HepG2 (cell line): ENCODE data around the gene UTS2R. TPM values are rescaled to one million over a fixed set of nuclear protein-coding genes. Genes with fewer than 3 reads are reported as not detected.

Source experiments
- ATAC-seq: fragments of 200-7000 bp; cut with Tn5 transposase; 3 replicates; pipeline ENCODE4 v1.9.1; 2020; ENCODE audit warnings: mild to moderate bottlenecking, moderate library complexity
- BruUV-seq: library from RNA; stranded (reverse); fragments of 400-500 nt; replicated peaks from 2 replicates; lab custom pipeline; 2021; lab: Mats Ljungman, UMichigan
- CTCF ChIA-PET: fragments of 300-600 bp; formaldehyde crosslinking; extraction: SDS; loops from one replicate; lab custom pipeline; 2021; ENCODE audit warnings: low total read pairs, inconsistent platforms, low intra/inter-chr PET ratio; lab: Yijun Ruan, JAX
- POLR2A ChIA-PET: fragments of 350-600 bp; sonication (Branson Sonifier 250); formaldehyde crosslinking; loops from one replicate; lab custom pipeline; 2020; ENCODE audit warnings: antibody characterized with exemption, inconsistent platforms; lab: Yijun Ruan, JAX
- DNase-seq: peaks from one replicate; pipeline ENCODE4 v3.0.0-alpha.2; 2015; ENCODE audit warnings: low spot score
- FAIRE-seq: peaks from 3 replicates; lab custom pipeline; 2011; peaks lifted over from hg19 to GRCh38; lab: Jason Lieb, UNC
- H2AFZ ChIP-seq: one replicate; pipeline ENCODE4 v1.6.1; 2011; ENCODE audit warnings: low read length, inconsistent platforms
- H3K27ac ChIP-seq: fragments of 300-600 bp; 3 replicates; pipeline ENCODE4 v1.8.0; 2011; ENCODE audit warnings: mixed run types, mild to moderate bottlenecking, mixed read lengths, low read length, inconsistent platforms; ENCODE audit not compliant: insufficient read depth; ENCODE audit errors: extremely low read length
- H3K27me3 ChIP-seq, 2 experiments: fragments of 200-600 bp in 1 of 2; 2 replicates in 1 of 2; 3 replicates in 1 of 2; pipeline versions ENCODE4 v1.6.0 to v1.8.0; 2011; ENCODE audit warnings: low read length in 2 of 2, mild to moderate bottlenecking in 2 of 2, moderate library complexity in 2 of 2, inconsistent platforms in 1 of 2; ENCODE audit not compliant: insufficient read depth in 2 of 2, control insufficient read depth in 1 of 2
- H3K36me3 ChIP-seq, 2 experiments: fragments of 200-600 bp in 1 of 2; replicated peaks in 1 of 2; 2 replicates in 1 of 2; 3 replicates in 1 of 2; pipeline versions ENCODE4 v1.5.1 to v1.8.0; 2011; ENCODE audit warnings: low read length in 2 of 2, inconsistent platforms in 1 of 2; ENCODE audit not compliant: insufficient read depth in 2 of 2, control insufficient read depth in 1 of 2
- H3K4me1 ChIP-seq: 2 replicates; pipeline ENCODE4 v1.5.1; 2012; ENCODE audit warnings: low read length, inconsistent platforms; ENCODE audit not compliant: insufficient read depth
- H3K4me2 ChIP-seq: 2 replicates; pipeline ENCODE4 v1.6.0; 2011; ENCODE audit warnings: low read depth, low read length, inconsistent platforms
- H3K4me3 ChIP-seq, 3 experiments: fragments of 200-600 bp in 1 of 3; sonication (generic), shearing (Covaris generic) in 1 of 3; replicated peaks in 1 of 3; 2 replicates each; pipeline ENCODE4 v1.5.1; 2011 to 2016; ENCODE audit warnings: low read length in 3 of 3, inconsistent platforms in 2 of 3, low read depth in 2 of 3, mild to moderate bottlenecking in 2 of 3, control low read depth in 1 of 3, mixed read lengths in 1 of 3; ENCODE audit not compliant: insufficient read depth in 1 of 3
- H3K79me2 ChIP-seq: one replicate; pipeline ENCODE4 v1.6.1; 2011; ENCODE audit warnings: low read length, inconsistent platforms; ENCODE audit not compliant: insufficient read depth
- H3K9ac ChIP-seq: 2 replicates; pipeline ENCODE4 v1.6.0; 2011; ENCODE audit warnings: mild to moderate bottlenecking, low read depth, low read length, inconsistent platforms; ENCODE audit not compliant: insufficient read depth
- H3K9me3 ChIP-seq: 2 replicates; pipeline ENCODE4 v1.5.1; 2012; ENCODE audit warnings: mild to moderate bottlenecking, low read length
- H4K20me1 ChIP-seq: 2 replicates; pipeline ENCODE4 v1.6.0; 2011; ENCODE audit warnings: inconsistent platforms, mild to moderate bottlenecking, low read length, moderate library complexity; ENCODE audit not compliant: insufficient read depth
- CBX2 ChIP-seq, 2 experiments: fragments of 200-600 bp in 1 of 2; sonication (generic); formaldehyde crosslinking in 1 of 2; IDR thresholded peaks; 2 replicates each; pipeline versions ENCODE4 v1.7.0 to v1.8.1; 2018 to 2022; ENCODE audit warnings: low read depth in 2 of 2, low read length in 1 of 2, mild to moderate bottlenecking in 1 of 2, missing genetic modification reagents in 1 of 2
- EZH2 ChIP-seq: conservative IDR thresholded peaks from 2 replicates; pipeline ENCODE4 v1.6.1; 2012; ENCODE audit warnings: mild to moderate bottlenecking, low read depth, low read length, moderate library complexity
- MTA1 ChIP-seq: sonication (generic); formaldehyde crosslinking; IDR thresholded peaks from 2 replicates; pipeline ENCODE4 v1.4.0; 2020; ENCODE audit warnings: missing genetic modification reagents, mild to moderate bottlenecking, borderline replicate concordance
- MTF1 ChIP-seq: sonication (generic); formaldehyde crosslinking; IDR thresholded peaks from 2 replicates; pipeline ENCODE4 v1.5.0; 2020; ENCODE audit warnings: missing genetic modification reagents
- ONECUT2 ChIP-seq: sonication (generic); formaldehyde crosslinking; IDR thresholded peaks from 2 replicates; pipeline ENCODE4 v1.4.0; 2020; ENCODE audit warnings: missing genetic modification reagents
- SMYD3 ChIP-seq: sonication (generic); formaldehyde crosslinking; IDR thresholded peaks from 2 replicates; pipeline ENCODE4 v1.8.1; 2023; ENCODE audit warnings: mild to moderate bottlenecking, missing genetic modification reagents
- SP1 ChIP-seq, 2 experiments: fragments of 450-650 bp in 1 of 2; sonication (generic) in 1 of 2; formaldehyde crosslinking in 1 of 2; IDR thresholded peaks; 2 replicates each; pipeline versions ENCODE4 v1.4.0 to v1.6.1; 2016 to 2020; ENCODE audit warnings: missing genetic modification reagents in 1 of 2
- TCF12 ChIP-seq, 2 experiments: fragments of 450-650 bp in 1 of 2; sonication (generic) in 1 of 2; formaldehyde crosslinking in 1 of 2; IDR thresholded peaks; 2 replicates each; pipeline versions ENCODE4 v1.6.1 to v1.8.0; 2017 to 2022; ENCODE audit warnings: antibody characterized with exemption in 1 of 2, mild to moderate bottlenecking in 1 of 2, missing genetic modification reagents in 1 of 2, moderate library complexity in 1 of 2
- TCF7L2 ChIP-seq: IDR thresholded peaks from 2 replicates; pipeline ENCODE4 v1.6.1; 2011; ENCODE audit warnings: mild to moderate bottlenecking, low read depth, low read length, moderate library complexity
- ZNF253 ChIP-seq: sonication (generic); formaldehyde crosslinking; IDR thresholded peaks from 2 replicates; pipeline ENCODE4 v1.8.0; 2022; ENCODE audit warnings: mild to moderate bottlenecking, missing genetic modification reagents, borderline replicate concordance
- ZNF333 ChIP-seq: sonication (generic); formaldehyde crosslinking; IDR thresholded peaks from 2 replicates; pipeline ENCODE4 v1.4.0; 2020; ENCODE audit warnings: mild to moderate bottlenecking, missing genetic modification reagents, borderline replicate concordance
- ZNF547 ChIP-seq: sonication (generic); formaldehyde crosslinking; IDR thresholded peaks from 2 replicates; pipeline ENCODE4 v1.5.1; 2020; ENCODE audit warnings: mild to moderate bottlenecking, missing genetic modification reagents
- ZNF556 ChIP-seq: sonication (generic); formaldehyde crosslinking; IDR thresholded peaks from 2 replicates; pipeline ENCODE4 v1.4.0; 2020; ENCODE audit warnings: mild to moderate bottlenecking, missing genetic modification reagents, borderline replicate concordance
- ZNF678 ChIP-seq: sonication (generic); formaldehyde crosslinking; IDR thresholded peaks from 2 replicates; pipeline ENCODE4 v1.4.0; 2020; ENCODE audit warnings: mild to moderate bottlenecking, missing genetic modification reagents
- ZNF709 ChIP-seq: sonication (generic); formaldehyde crosslinking; IDR thresholded peaks from 2 replicates; pipeline ENCODE4 v1.5.0; 2020; ENCODE audit warnings: mild to moderate bottlenecking, missing genetic modification reagents
- ZNF766 ChIP-seq: sonication (generic); formaldehyde crosslinking; IDR thresholded peaks from 2 replicates; pipeline ENCODE4 v1.5.0; 2020; ENCODE audit warnings: missing genetic modification reagents, borderline replicate concordance
- WGBS: methylation state at CpG from one replicate; pipeline ENCODE4 v1.1.6; 2017; ENCODE audit warnings: low lambda C conversion rate; 5-methylcytosine and 5-hydroxymethylcytosine counted together
- in situ Hi-C: cut with HindIII; loops from 2 replicates; pipeline ENCODE4 v1.10.0; 2017; ENCODE audit warnings: low pct_unique_long_range_greater_than_20kb; ENCODE audit not compliant: extremely low pct_ligation_motif_present
- intact Hi-C: fragments of 100-400 bp; cut with micrococcal nuclease; formaldehyde crosslinking; loops from one replicate; pipeline ENCODE4 v1.10.0; 2022; ENCODE audit not compliant: unreplicated experiment
- polyA plus RNA-seq, 8 experiments: library from polyadenylated mRNA; depleted of rRNA in 3 of 8; stranded (reverse) in 7 of 8; unstranded in 1 of 8; fragments of >200 nt; fragmentation: Illumina TruSeq in 4 of 8; extraction: Trizol in 4 of 8; gene quantifications; 2 replicates each; pipeline versions ENCODE4 v1.2.1 to v1.2.3, GENCODE V29; 2011 to 2016; ENCODE audit warnings: low read depth in 4 of 8, missing spikeins in 1 of 8, mixed read lengths in 1 of 8; ENCODE audit not compliant: insufficient read depth in 1 of 8
- total RNA-seq, 5 experiments: library from RNA; depleted of rRNA; stranded (reverse); fragments of >200 nt; fragmentation: Illumina TruSeq; extraction: Trizol; gene quantifications; 2 replicates each; pipeline ENCODE4 v1.2.3, GENCODE V29; 2016; ENCODE audit warnings: low read depth in 1 of 5
- TF ChIP-seq, protein P1 (sequence below): sonication (generic); formaldehyde crosslinking; IDR thresholded peaks from 2 replicates; pipeline ENCODE4 v1.4.0; 2020; ENCODE audit warnings: missing genetic modification reagents
- TF ChIP-seq, protein P2 (sequence below): IDR thresholded peaks from 2 replicates; pipeline ENCODE4 v1.6.1; 2012; ENCODE audit warnings: low read length, improper control_type of control experiment
- TF ChIP-seq, protein P3 (sequence below): sonication (generic); formaldehyde crosslinking; IDR thresholded peaks from 2 replicates; pipeline ENCODE4 v1.4.0; 2020; ENCODE audit warnings: missing genetic modification reagents

UTS2R gene
- total and polyA plus RNA-seq, 2 of the 13 experiments (the other 11 are each of a cell fraction or from before 2014, with no cell fraction given), result 0.13 to 0.15 TPM

DNA sequence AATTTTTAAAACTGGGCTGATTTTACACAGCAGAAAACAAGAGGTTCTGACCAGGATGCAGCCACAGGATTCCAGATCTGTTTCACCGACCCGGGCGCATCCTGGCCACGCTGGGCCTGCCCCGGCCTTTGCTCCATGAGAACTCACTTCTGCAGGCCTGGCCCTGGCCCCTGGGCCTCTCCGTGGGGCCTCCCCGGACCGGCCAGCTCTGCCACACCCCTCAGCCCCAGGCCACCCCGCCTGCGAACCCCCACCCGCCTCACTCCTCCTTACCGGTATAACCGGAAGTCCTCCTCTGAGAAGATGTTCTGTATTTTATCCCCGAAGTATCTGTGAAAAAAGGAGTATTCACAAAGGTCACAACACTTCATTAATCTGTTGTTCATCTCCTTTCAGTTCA, 33.5 kb downstream of the UTS2R start:
- POLR2A ChIA-PET, result no interaction called here

More for the DNA sequence above, 33.5 kb downstream of the UTS2R start:
- no TSS peak for BruUV-seq
- no peak overlapping the region for H3K4me2 ChIP-seq
- no peaks in the 10 kb centered on the region for H4K20me1 ChIP-seq
- H3K4me3 ChIP-seq, result no peak overlapping the region
- H3K4me1 ChIP-seq, result peaks cover 21% of the 10 kb centered on the region
- ATAC-seq (no peak), FAIRE-seq (no peak), DNase-seq (no peak)
- no peak overlapping the region for H3K27ac ChIP-seq
- H3K79me2 ChIP-seq, result no peaks in the 10 kb centered on the region
- in situ Hi-C loops, result no loop called here
- WGBS, result 97% methylated on average over 14 of the region's 14 CpGs
- CTCF ChIA-PET, result no interaction called here
- no peak for TF ChIP-seq TCF12 (IDR thresholded peaks at IDR 0.05)
- no peak for TF ChIP-seq TCF12 (CRISPR knock-in tag; IDR thresholded peaks at IDR 0.05)
- TF ChIP-seq, protein P1, sequence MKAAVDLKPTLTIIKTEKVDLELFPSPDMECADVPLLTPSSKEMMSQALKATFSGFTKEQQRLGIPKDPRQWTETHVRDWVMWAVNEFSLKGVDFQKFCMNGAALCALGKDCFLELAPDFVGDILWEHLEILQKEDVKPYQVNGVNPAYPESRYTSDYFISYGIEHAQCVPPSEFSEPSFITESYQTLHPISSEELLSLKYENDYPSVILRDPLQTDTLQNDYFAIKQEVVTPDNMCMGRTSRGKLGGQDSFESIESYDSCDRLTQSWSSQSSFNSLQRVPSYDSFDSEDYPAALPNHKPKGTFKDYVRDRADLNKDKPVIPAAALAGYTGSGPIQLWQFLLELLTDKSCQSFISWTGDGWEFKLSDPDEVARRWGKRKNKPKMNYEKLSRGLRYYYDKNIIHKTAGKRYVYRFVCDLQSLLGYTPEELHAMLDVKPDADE (CRISPR knock-in tag), result no peak
- TF ChIP-seq ZNF333 (CRISPR knock-in tag), result no peak
- TF ChIP-seq, protein P2, sequence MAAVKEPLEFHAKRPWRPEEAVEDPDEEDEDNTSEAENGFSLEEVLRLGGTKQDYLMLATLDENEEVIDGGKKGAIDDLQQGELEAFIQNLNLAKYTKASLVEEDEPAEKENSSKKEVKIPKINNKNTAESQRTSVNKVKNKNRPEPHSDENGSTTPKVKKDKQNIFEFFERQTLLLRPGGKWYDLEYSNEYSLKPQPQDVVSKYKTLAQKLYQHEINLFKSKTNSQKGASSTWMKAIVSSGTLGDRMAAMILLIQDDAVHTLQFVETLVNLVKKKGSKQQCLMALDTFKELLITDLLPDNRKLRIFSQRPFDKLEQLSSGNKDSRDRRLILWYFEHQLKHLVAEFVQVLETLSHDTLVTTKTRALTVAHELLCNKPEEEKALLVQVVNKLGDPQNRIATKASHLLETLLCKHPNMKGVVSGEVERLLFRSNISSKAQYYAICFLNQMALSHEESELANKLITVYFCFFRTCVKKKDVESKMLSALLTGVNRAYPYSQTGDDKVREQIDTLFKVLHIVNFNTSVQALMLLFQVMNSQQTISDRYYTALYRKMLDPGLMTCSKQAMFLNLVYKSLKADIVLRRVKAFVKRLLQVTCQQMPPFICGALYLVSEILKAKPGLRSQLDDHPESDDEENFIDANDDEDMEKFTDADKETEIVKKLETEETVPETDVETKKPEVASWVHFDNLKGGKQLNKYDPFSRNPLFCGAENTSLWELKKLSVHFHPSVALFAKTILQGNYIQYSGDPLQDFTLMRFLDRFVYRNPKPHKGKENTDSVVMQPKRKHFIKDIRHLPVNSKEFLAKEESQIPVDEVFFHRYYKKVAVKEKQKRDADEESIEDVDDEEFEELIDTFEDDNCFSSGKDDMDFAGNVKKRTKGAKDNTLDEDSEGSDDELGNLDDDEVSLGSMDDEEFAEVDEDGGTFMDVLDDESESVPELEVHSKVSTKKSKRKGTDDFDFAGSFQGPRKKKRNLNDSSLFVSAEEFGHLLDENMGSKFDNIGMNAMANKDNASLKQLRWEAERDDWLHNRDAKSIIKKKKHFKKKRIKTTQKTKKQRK, result no peak
- TF ChIP-seq SP1 (IDR thresholded peaks at IDR 0.05), result no peak
- TF ChIP-seq SP1 (CRISPR knock-in tag; IDR thresholded peaks at IDR 0.05), result no peak
- no peak for TF ChIP-seq ONECUT2 (CRISPR knock-in tag)
- TF ChIP-seq CBX2 (IDR thresholded peaks at IDR 0.05; ENCODE audit: low read depth, low read length), result no peak
- no peak for TF ChIP-seq CBX2 (CRISPR knock-in tag; IDR thresholded peaks at IDR 0.05; ENCODE audit: low read depth)
- no peak for TF ChIP-seq MTF1
- no peak for TF ChIP-seq SMYD3
- no peak for TF ChIP-seq EZH2
- TF ChIP-seq ZNF709 (CRISPR knock-in tag), result no peak
- no peak for TF ChIP-seq ZNF547 (CRISPR knock-in tag)
- TF ChIP-seq ZNF678, result no peak
- no peak for TF ChIP-seq ZNF766 (CRISPR knock-in tag)
- TF ChIP-seq ZNF253 (CRISPR knock-in tag), result no peak
- TF ChIP-seq TCF7L2, result no peak
- TF ChIP-seq, protein P3, sequence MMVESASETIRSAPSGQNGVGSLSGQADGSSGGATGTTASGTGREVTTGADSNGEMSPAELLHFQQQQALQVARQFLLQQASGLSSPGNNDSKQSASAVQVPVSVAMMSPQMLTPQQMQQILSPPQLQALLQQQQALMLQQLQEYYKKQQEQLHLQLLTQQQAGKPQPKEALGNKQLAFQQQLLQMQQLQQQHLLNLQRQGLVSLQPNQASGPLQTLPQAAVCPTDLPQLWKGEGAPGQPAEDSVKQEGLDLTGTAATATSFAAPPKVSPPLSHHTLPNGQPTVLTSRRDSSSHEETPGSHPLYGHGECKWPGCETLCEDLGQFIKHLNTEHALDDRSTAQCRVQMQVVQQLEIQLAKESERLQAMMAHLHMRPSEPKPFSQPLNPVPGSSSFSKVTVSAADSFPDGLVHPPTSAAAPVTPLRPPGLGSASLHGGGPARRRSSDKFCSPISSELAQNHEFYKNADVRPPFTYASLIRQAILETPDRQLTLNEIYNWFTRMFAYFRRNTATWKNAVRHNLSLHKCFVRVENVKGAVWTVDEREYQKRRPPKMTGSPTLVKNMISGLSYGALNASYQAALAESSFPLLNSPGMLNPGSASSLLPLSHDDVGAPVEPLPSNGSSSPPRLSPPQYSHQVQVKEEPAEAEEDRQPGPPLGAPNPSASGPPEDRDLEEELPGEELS (CRISPR knock-in tag), result no peak
- no peak for TF ChIP-seq MTA1 (CRISPR knock-in tag)
- TF ChIP-seq ZNF556 (CRISPR knock-in tag), result no peak
- H3K9ac ChIP-seq, result no peak overlapping the region
- no peak overlapping the region for H2AFZ ChIP-seq
- intact Hi-C loops, result no loop called here
- H3K27me3 ChIP-seq, result no peaks in the 10 kb centered on the region
- no peaks in the 10 kb centered on the region for H3K9me3 ChIP-seq
- peaks cover 18 to 20% of the 10 kb centered on the region in 2 experiments; a peak in 4 of 5 replicates for H3K36me3 ChIP-seq
